SK-N-MC (cell line): ENCODE measurements around the gene LGR6.

Experiments
- FOXP2 ChIP-seq: optimal IDR thresholded peaks from 2 replicates; pipeline ENCODE3; 2011; ENCODE audit warnings: mild to moderate bottlenecking, moderate library complexity; ENCODE audit not compliant: insufficient read depth; ENCODE audit errors: extremely low read length, control extremely low read depth
- POLR2AphosphoS5 ChIP-seq: IDR thresholded peaks from 2 replicates; pipeline ENCODE4 v1.6.1; 2012; ENCODE audit warnings: mild to moderate bottlenecking, low read depth, low read length, borderline replicate concordance

GRCh38 chr1:202217951-202218350 lies 24.4 kb downstream of the LGR6 start:
- TF ChIP-seq POLR2AphosphoS5 (no peak), FOXP2 (no peak)
